Testis (tissue), 5 donors: ENCODE data around the gene SLC4A2. TPM values are rescaled to one million over a fixed set of nuclear protein-coding genes. Genes with fewer than 3 reads are reported as not detected.
"Not testable (repeated sequence)": the region's sequence is repeated elsewhere in the genome, so short reads cannot be mapped to it uniquely, and the experiment has no call there.

Experiments
- DNase-seq: peaks from one replicate; pipeline ENCODE4 v3.0.0-alpha.2; 2019
- H3K27ac ChIP-seq, 2 donors: fragments of 200-600 bp; sonication (generic); one replicate each; pipeline ENCODE4 v1.5.1; 2019
- H3K27me3 ChIP-seq: fragments of 200-600 bp; sonication (generic); one replicate; pipeline ENCODE4 v1.5.1; 2019
- H3K36me3 ChIP-seq: fragments of 200-600 bp; sonication (generic); one replicate; pipeline ENCODE4 v1.5.1; 2017; ENCODE audit warnings: low read depth; ENCODE audit errors: missing control alignments
- H3K4me1 ChIP-seq: fragments of 200-600 bp; sonication (generic); one replicate; pipeline ENCODE4 v1.5.1; 2019
- H3K4me3 ChIP-seq, 2 donors: fragments of 200-600 bp; sonication (generic); one replicate each; pipeline ENCODE4 v1.5.1; 2017 to 2019
- H3K9me3 ChIP-seq: fragments of 200-600 bp; sonication (generic); one replicate; pipeline ENCODE4 v1.5.1; 2017
- CTCF ChIP-seq, 3 experiments: fragments of 450-650 bp in 2 of 3; fragments of 200-600 bp in 1 of 3; sonication (generic) in 1 of 3; IDR thresholded peaks; one replicate each; pipeline ENCODE4 v1.5.1; 2016 to 2019; ENCODE audit warnings: antibody characterized with exemption in 3 of 3, mild to moderate bottlenecking in 2 of 3, moderate library complexity in 1 of 3
- POLR2A ChIP-seq: fragments of 450-650 bp; IDR thresholded peaks from one replicate; pipeline ENCODE4 v1.6.1; 2017; ENCODE audit warnings: antibody characterized with exemption, mild to moderate bottlenecking, moderate library complexity
- WGBS, 2 donors: methylation state at CpG; one replicate each; pipeline ENCODE4 v1.1.5; 2018; 5-methylcytosine and 5-hydroxymethylcytosine counted together
- intact Hi-C: fragments of 100-400 bp; cut with DNase I; formaldehyde crosslinking; loops from one replicate; pipeline ENCODE4 v1.15.1; 2023; ENCODE audit warnings: low total_unique reads
- long read RNA-seq, 2 donors: transcript quantifications; one replicate each; lab custom pipeline, GENCODE V29; 2026
- polyA plus RNA-seq: library from polyadenylated mRNA; stranded (reverse); fragments of 350-450 nt; fragmentation: Illumina TruSeq; extraction: RNeasy Lipid Tissue Mini Kit (QIAGEN cat#74804); gene quantifications from one replicate; pipeline ENCODE4 v1.2.3, GENCODE V29; 2014; ENCODE audit warnings: low read depth, low replicate concordance; ENCODE audit not compliant: insufficient read depth
- total RNA-seq, 2 donors: library from RNA; depleted of rRNA; stranded (reverse); fragments of >200 nt; gene quantifications; one replicate each; pipeline ENCODE4 v1.2.3, GENCODE V29; 2016

SLC4A2 gene
- total RNA-seq: 100 to 1,000 TPM; 147 to 153 TPM
- 68.9 TPM for polyA plus RNA-seq
- long read RNA-seq, donor 1, full-length matches to known transcripts: 10 of 10 reads
- long read RNA-seq, donor 1, partial matches to known transcripts: 0 of 10 reads
- long read RNA-seq, donor 1, other reads (novel, unspliced or antisense): 0 of 10 reads
- long read RNA-seq, donor 2, full-length matches to known transcripts: 7 of 15 reads
- long read RNA-seq, donor 2, partial matches to known transcripts: 8 of 15 reads
- long read RNA-seq, donor 2, other reads (novel, unspliced or antisense): 0 of 15 reads

GRCh38 chr7:151059367-151060112 lies at the start of gene SLC4A2:
Gene SLC4A2 (plus strand): TSS chr7:151059589. CDS start chr7:151061988, 2,399 bp downstream.
- TF ChIP-seq POLR2A: no peak
- peak; percentile 18 to 51 (median 19) for TF ChIP-seq CTCF (IDR thresholded peaks at IDR 0.05)
- intact Hi-C loops: no loop called here

GRCh38 chr7:151010037-151010306 lies 49.4 kb upstream of the SLC4A2 start:
- Histone ChIP-seq H3K36me3 (no peaks in the 10 kb centered on the region), H3K27ac (no peak overlapping the region), H3K27me3 (no peaks in the 10 kb centered on the region), H3K4me1 (peaks cover 7% of the 10 kb centered on the region), H3K4me3 (no peak overlapping the region), H3K9me3 (no peaks in the 10 kb centered on the region)
- intact Hi-C loops: no loop called here
- TF ChIP-seq CTCF (IDR thresholded peaks at IDR 0.05) (no peak), POLR2A (no peak)
- 48 to 54% methylated on average over 7 of the region's 7 CpGs for WGBS, 2 donors
- DNase-seq: no peak

More at GRCh38 chr7:151059367-151060112, at the start of gene SLC4A2:
- H3K4me3 ChIP-seq: peak within 1 kb of the TSS; percentile 86 to 93
- WGBS, 2 donors: 1% methylated on average over 14 to 64 of the region's 75 CpGs
- no peaks in the 10 kb centered on the region for H3K9me3 ChIP-seq
- peaks cover 45% of the 10 kb centered on the region for H3K4me1 ChIP-seq
- H3K27me3 ChIP-seq: no peaks in the 10 kb centered on the region
- DNase-seq: peak; percentile 89
- H3K36me3 ChIP-seq: no peaks in the 10 kb centered on the region
- H3K27ac ChIP-seq: peak within 1 kb of the TSS; percentile 84 to 98

GRCh38 chr7:151010307-151011096 lies 48.9 kb upstream of the SLC4A2 start:
- H3K36me3 ChIP-seq: no peaks in the 10 kb centered on the region
- no peak for DNase-seq
- H3K9me3 ChIP-seq: no peaks in the 10 kb centered on the region
- no peaks in the 10 kb centered on the region for H3K27me3 ChIP-seq
- intact Hi-C loops: no loop called here
- no peak for TF ChIP-seq CTCF (IDR thresholded peaks at IDR 0.05)
- no peak for TF ChIP-seq POLR2A
- no peak overlapping the region for H3K4me3 ChIP-seq
- no peak overlapping the region for H3K27ac ChIP-seq
- WGBS, 2 donors: 51 to 55% methylated on average over 10 to 17 of the region's 18 CpGs
- H3K4me1 ChIP-seq: peaks cover 7% of the 10 kb centered on the region

GRCh38 chr7:151011097-151011409 lies 48.3 kb upstream of the SLC4A2 start:
- WGBS, 2 donors: 63 to 70% methylated on average over 1 of the region's 1 CpG
- Histone ChIP-seq H3K36me3 (no peaks in the 10 kb centered on the region), H3K9me3 (no peaks in the 10 kb centered on the region), H3K27me3 (no peaks in the 10 kb centered on the region), H3K27ac (no peak overlapping the region), H3K4me3 (no peak overlapping the region), H3K4me1 (peaks cover 7% of the 10 kb centered on the region)
- intact Hi-C loops: no loop called here
- TF ChIP-seq POLR2A (no peak), CTCF (IDR thresholded peaks at IDR 0.05) (no peak)
- DNase-seq: no peak

- H3K27me3 ChIP-seq, H3K27ac ChIP-seq, H3K9me3 ChIP-seq, H3K4me1 ChIP-seq, intact Hi-C loops, DNase-seq, H3K4me3 ChIP-seq, H3K36me3 ChIP-seq: not testable (repeated sequence)
- WGBS, 2 donors: 89 to 90% methylated on average over 12 of the region's 12 CpGs
Measured at GRCh38 chr7:151011616-151012015, 47.8 kb upstream of the SLC4A2 start.
